ENCODE data around the gene TOX3.

Gene TOX3

DNA sequence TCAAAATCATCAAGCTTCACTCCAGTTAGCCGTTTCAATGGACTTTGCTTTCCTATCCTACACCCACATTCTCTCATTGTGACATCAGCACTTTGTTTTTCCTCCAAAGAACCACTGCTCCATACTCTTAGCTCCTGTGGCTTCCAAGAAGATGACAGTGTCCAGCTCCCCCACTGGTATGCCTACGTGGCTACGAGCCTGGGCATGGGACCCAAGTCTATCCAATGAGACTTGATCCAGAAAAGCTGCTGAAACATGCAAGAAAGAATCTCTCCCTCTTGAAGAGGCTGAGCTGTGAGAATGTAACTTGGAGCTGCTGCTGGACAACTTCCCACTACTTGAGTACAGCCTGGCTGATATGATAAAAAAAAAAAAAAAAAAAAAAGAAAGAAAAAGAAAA lies 9.4 kb downstream of the TOX3 start:
- no peak for DNase-seq (ENCODE audit: low read depth)

DNA sequence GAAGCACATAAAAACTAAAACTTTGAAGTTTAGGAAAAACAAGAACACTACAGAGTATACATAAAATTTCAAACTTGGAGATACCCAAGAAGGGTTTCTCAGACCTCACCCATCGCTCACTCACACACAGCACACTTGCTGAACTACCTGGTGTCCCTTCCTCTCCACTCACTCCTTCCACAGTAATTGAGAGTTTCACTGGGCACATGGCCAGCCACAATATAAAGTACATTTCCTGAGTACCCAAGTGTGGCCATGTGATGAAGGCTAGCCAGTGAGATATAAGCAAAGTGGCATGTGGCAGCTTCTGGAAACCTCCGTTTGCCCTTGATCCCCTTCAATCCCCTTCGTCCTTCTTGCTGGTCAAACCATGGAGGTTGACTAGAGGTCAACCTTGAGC lies 11.9 kb downstream of the TOX3 start:
- DNase-seq (ENCODE audit: low read depth): no peak

DNA sequence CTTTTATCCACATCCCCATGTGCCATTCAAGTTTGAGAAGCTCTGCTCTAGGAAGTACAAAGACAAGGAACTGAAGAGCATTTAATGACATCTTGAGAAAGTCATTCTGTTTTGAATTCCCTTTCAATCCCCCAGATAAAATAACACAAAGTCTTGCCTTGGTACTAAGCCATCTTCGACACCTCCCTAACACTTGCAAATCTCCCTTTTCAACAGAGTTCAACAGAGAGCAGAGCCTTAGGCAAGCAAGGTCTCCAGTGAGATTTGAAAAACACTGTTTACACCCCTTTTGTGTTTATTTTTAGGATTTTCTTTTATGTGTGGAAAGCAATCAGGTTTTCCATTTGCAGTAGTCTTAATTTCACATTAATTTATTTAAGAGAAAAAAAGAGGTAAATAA lies 13.6 kb downstream of the TOX3 start:
- DNase-seq (ENCODE audit: low read depth): no peak

GRCh38 chr16:52532384-52532783 lies 14.6 kb downstream of the TOX3 start:
- DNase-seq (ENCODE audit: low read depth): no peak

GRCh38 chr16:52529226-52529625 lies 17.7 kb downstream of the TOX3 start:
- no peak for DNase-seq (ENCODE audit: low read depth)

- no peak for DNase-seq (ENCODE audit: low read depth)
Observed at GRCh38 chr16:52528393-52529065, 18.4 kb downstream of the TOX3 start.

- DNase-seq (ENCODE audit: low read depth): no peak
Observed at GRCh38 chr16:52526830-52527229, 20.1 kb downstream of the TOX3 start.

DNA sequence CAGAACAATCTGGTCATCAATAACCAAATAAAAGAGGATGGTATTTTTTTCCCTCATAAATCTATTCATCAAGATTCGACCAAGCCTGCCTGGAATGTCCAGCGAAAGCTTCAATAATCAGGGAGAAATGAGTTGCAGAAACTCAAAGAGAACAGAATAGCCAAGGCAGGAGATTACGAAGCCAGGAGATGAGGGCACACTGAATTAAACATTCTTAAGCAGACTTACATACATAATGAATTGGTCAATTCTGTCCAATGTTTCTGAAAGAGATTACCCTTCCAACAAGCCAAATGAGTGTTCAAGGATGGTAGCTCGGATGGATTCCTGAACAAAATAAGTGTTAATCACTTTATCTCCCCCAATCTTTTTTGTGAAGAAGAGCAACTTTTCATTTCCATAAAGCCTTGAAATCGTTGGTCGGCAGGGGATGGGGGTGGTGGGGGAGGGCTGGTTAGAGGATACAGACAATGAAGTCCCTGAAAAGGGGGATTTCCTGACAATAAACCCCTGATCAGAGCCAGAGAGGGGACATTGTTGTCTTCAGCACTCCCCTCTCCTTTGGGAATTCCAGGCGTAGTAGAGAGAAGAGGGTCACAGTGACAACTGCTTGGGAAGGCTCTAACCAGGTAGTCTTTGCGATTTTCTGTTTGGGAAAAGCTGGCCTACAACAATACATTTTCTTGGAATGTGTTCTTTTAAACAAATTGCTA lies 20.7 kb downstream of the TOX3 start:
- no peak for DNase-seq (ENCODE audit: low read depth)

GRCh38 chr16:52521570-52521969 lies 25.4 kb downstream of the TOX3 start:
- DNase-seq (ENCODE audit: low read depth): no peak

- DNase-seq (ENCODE audit: low read depth): no peak
Observed at GRCh38 chr16:52518884-52519283, 28.1 kb downstream of the TOX3 start.

DNA sequence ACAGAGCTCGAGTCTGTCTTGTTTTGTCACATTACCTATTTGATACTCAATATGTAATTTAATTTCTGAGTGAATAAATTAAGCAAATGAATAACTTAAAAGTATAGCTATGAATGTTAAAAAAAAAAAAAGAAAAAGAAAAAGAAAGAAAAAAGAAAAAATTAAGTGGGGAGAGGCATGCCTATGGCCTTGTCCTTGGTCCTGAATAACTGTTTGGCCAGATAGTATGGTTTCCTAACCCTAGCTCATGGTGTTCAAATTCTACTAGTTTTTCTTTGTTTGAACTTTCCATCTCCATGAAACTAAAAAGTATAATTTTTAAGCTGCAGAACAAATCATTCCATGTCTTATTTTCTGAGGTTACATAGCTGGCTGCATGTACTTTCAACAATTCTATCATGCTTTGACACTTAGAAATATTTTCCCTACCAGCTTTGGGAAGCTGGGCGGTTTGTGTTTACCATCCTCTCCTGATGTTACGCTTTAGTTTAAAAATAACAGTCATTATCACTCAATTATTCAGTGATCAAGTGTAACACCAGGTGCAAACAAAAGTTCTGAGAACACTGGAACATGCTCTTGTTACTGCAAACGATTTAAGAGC lies 31.8 kb downstream of the TOX3 start:
- no peak for DNase-seq (ENCODE audit: low read depth)

- no peak for DNase-seq (ENCODE audit: low read depth)
Observed at GRCh38 chr16:52512297-52512987, 34.5 kb downstream of the TOX3 start.

- no peak for DNase-seq (ENCODE audit: low read depth)
Observed at GRCh38 chr16:52501746-52502145, 45.2 kb downstream of the TOX3 start.

GRCh38 chr16:52500963-52501362 lies 46.0 kb downstream of the TOX3 start:
- DNase-seq (ENCODE audit: low read depth): no peak

GRCh38 chr16:52499060-52499440 lies 47.9 kb downstream of the TOX3 start:
- DNase-seq (ENCODE audit: low read depth): no peak

DNA sequence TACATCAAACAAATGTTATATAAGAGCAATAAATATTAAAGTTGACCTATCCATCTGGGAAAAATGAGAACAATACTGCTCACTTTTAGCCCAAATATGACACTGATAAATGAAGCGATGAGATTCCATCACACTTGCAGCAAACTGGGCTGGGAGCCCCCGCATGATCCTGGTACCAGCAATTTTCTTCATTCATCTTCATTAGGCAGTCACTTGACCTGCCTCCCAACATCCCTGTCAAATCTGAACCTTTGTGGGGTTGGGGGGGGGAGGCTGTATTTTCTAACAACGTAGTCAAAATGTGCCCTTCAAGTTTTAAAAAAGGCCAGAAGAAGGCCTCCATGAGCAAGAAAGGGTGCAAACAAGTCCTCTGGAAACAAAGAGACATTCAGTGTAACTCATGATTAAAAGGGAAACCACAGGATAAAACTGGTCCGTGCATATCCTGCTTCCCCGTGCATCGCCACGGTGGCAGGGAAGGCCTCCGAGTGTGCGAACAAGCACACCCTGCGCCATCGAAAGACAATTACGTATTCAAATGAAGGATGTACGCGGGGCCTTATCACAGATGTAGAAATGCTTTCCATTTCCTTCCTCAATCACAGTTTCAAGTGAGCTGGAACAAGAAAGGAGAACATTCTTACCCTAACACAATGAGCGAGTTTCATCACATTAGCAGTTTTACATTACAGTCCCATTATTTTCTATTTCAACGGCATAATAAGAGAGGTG lies 48.4 kb downstream of the TOX3 start:
- no peak for DNase-seq (ENCODE audit: low read depth)

DNA sequence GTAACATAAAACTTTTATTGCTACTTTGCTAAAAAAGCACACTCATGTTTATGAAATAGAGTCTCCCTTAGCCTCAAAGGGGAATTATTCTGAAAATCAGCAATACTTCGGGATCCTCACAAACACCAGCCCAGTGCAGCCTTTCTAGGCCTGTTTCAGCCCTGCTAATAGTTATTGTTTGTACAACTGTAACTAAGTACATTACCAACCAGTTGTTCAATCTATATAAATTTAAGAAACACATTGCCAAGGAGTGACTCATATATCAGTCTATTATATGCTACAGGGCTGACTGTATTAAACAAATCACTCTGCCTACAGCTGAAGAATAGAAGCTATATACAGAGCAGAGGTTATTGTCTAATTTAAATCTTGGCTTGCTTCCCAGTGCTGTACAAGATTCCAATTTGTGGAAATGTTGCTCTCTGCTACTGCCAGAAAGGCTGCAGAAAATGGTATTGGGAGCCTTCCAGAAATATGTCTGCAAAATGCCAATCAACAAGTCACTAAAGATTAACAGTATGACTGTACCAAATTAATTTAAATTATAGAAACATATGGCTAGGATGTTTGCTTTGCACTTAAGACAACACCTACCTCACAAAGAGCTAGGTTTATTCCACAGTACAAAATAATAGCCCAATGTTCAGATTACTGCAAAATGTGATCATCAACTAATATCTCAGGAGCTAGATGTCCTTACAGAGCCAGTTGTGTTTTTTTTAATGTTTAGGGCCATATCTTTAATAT lies 49.7 kb downstream of the TOX3 start:
- DNase-seq (ENCODE audit: low read depth): no peak

DNA sequence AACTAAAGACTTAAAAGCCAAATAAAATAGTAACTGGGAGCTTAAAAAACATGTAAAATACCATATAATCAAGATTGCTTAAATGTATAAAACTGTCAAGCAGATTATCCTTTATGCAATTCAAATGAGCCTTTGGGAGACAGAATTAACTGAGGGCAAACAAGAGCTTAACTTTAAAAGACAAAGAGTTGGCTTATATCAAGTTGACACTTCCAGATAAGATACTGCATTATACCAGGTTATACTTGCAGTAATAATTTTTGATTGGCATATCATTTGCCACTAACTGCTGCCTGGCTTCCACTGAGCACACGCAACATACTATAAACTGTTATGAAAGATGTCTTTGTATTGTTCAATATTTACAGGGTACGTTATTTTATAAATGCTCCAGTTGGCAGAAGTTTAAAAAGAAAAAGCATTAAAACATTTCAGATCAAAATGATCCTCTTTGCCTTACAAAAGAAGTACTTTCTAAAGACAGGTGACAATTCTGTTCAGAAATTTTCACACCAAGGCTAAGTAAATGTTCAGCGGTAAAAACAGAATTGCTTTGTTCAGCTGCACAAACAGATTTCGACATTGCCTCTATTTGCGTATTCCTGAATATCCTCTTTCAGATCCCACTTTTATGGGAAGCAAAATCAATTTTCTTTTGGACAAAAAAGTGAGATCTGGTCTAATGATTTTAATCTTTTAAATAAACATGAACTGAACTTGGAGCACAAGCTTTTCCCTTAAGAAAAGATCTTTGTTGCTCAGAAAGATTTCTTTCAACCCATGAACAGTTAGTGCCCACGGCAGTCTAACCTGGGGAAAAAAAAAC lies 50.7 kb downstream of the TOX3 start:
- no peak for DNase-seq (ENCODE audit: low read depth)

DNA sequence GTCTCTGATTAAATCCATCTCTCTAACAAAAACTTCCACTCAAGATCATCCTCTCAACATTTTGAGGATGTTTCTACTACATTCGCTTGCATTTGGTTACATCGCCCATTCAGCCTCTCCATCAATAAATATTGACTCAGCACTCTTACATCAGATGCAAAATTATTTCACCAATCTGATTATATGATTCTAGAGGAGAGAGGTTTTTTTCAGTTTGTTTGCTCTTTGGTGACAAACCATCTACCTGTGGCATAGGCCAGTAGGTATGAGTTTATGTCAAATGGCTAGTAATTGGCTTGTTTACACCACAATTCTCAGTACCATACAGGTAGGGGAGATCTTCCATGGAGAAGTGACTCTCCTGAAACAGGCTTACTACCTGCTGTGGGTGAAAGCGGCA lies 52.3 kb downstream of the TOX3 start:
- DNase-seq (ENCODE audit: low read depth): no peak

GRCh38 chr16:52494145-52494544 lies 52.8 kb downstream of the TOX3 start:
- no peak for DNase-seq (ENCODE audit: low read depth)
